ENCODE measurements around the gene CFAP54. TPM values are rescaled to one million over a fixed set of nuclear protein-coding genes. Genes with fewer than 3 reads are reported as not detected.

Gene CFAP54
- total and polyA plus RNA-seq, 2 experiments from 2014 or later: 0.07 to 0.76 TPM

DNA sequence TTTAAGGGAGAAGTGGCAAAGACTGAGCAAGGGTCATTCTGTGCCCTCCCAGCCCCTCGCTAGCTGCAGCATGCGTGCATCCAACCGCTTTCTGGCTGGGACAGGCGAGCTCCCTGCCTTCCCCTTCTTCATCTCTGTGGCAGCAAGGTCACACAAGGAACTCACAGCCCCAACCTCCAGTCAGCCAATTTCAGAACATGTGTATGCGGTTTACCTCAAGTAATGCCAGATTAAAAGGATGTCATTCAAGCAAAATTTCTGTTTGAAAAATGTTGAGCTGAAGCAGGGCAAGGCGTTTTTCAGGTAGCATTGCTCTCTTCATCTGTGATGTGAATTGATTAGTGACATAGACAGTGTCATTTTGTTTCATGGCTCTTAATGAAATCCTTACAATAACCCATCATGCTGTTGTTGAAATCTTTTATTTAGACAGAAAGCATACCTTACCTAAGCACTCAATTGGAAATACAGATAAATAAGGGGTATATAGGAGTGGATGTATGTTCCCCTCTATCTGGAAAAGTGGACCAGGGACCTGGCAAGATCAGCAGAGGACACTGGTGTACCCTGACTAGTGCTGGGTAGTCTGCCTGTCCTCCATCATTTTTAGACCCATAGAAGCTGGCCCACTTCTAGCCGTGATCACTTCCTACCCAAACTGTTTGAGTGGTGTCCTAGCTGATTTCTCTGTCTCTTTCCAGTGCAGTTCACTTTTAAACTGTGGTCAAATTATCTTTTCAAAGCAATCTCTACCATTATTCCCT lies 334.9 kb downstream of the CFAP54 start:
- Histone ChIP-seq H3K27me3 (ENCODE audit: insufficient read depth) (no peaks in the 10 kb centered on the region), H3K4me1 (ENCODE audit: insufficient read depth) (no peaks in the 10 kb centered on the region), H3K79me2 (replicated peaks; ENCODE audit: insufficient read depth) (no peaks in the 10 kb centered on the region), H2AFZ (no peak overlapping the region), H3F3A (replicated peaks; ENCODE audit: low read depth) (no peaks in the 10 kb centered on the region), H3K4me3 (no peak overlapping the region), H3K36me3 (ENCODE audit: insufficient read depth) (no peaks in the 10 kb centered on the region), H3K4me2 (no peak overlapping the region), H3K27ac (ENCODE audit: low read depth) (no peak overlapping the region), H4K20me1 (replicated peaks; ENCODE audit: insufficient read depth) (no peaks in the 10 kb centered on the region), H3K9me2 (ENCODE audit: insufficient read depth) (peaks cover 3% of the 10 kb centered on the region; the same call in 1 of the 2 replicates)
- no peak for TF ChIP-seq EZH2 (IDR thresholded peaks at IDR 0.05; ENCODE audit: low read depth, unreplicated experiment)
- TF ChIP-seq NANOG (IDR thresholded peaks at IDR 0.05; ENCODE audit: borderline replicate concordance): no peak
- TF ChIP-seq ZNF114 (CRISPR knock-in tag; IDR thresholded peaks at IDR 0.05): no peak
- TF ChIP-seq, protein P1, sequence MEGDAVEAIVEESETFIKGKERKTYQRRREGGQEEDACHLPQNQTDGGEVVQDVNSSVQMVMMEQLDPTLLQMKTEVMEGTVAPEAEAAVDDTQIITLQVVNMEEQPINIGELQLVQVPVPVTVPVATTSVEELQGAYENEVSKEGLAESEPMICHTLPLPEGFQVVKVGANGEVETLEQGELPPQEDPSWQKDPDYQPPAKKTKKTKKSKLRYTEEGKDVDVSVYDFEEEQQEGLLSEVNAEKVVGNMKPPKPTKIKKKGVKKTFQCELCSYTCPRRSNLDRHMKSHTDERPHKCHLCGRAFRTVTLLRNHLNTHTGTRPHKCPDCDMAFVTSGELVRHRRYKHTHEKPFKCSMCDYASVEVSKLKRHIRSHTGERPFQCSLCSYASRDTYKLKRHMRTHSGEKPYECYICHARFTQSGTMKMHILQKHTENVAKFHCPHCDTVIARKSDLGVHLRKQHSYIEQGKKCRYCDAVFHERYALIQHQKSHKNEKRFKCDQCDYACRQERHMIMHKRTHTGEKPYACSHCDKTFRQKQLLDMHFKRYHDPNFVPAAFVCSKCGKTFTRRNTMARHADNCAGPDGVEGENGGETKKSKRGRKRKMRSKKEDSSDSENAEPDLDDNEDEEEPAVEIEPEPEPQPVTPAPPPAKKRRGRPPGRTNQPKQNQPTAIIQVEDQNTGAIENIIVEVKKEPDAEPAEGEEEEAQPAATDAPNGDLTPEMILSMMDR (conservative IDR thresholded peaks at IDR 0.05; ENCODE audit: low read depth in 2 of 2): no peak
- H3K27ac Mint-ChIP-seq: no peak overlapping the region
- H3K36me3 Mint-ChIP-seq (ENCODE audit: low read depth): no peaks in the 10 kb centered on the region
- H3K27me3 Mint-ChIP-seq (ENCODE audit: insufficient read depth, low read depth, poor library complexity): peaks cover 1% of the 10 kb centered on the region
- DNase-seq (ENCODE audit: low spot score): no peak
- ATAC-seq: no peak
- peaks cover 9% of the 10 kb centered on the region; the same call in 2 of the 3 replicates for H3K9me3 Mint-ChIP-seq
- no peaks in the 10 kb centered on the region for H3K4me1 Mint-ChIP-seq
- no peak overlapping the region for H3K4me3 Mint-ChIP-seq

DNA sequence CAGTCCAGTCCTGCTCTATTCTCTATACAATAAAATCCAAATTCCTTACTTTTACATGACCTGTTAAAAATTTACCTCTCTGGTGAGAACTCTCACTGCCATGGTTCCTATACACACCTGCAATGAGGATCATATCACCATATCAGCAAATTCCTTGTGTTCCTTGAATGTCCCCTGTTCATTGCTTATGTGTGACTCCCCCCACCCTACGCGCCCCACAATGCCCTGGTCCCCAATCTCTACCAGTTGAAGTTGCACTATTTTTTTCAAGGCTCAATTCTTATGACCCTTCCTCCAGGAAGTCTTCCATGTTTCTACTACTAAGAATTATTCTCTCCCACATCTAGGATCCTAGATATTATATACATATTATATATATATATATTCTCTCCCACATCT lies 335.5 kb downstream of the CFAP54 start:
- H3K27ac Mint-ChIP-seq: no peak overlapping the region
- no peak overlapping the region for H3K27ac ChIP-seq (ENCODE audit: low read depth)
- H3K9me2 ChIP-seq (ENCODE audit: insufficient read depth): peaks cover 3% of the 10 kb centered on the region; the same call in 1 of the 2 replicates
- H3K4me3 Mint-ChIP-seq: no peak overlapping the region
- DNase-seq (ENCODE audit: low spot score): no peak
- no peaks in the 10 kb centered on the region for H3K4me1 Mint-ChIP-seq
- no peaks in the 10 kb centered on the region for H3K36me3 Mint-ChIP-seq (ENCODE audit: low read depth)
- H3K9me3 Mint-ChIP-seq: peaks cover 3% of the 10 kb centered on the region; the same call in 1 of the 3 replicates
- no peaks in the 10 kb centered on the region for H3K27me3 Mint-ChIP-seq (ENCODE audit: insufficient read depth, low read depth, poor library complexity)
- H3K4me3 ChIP-seq: no peak overlapping the region
- no peaks in the 10 kb centered on the region for H3K36me3 ChIP-seq (ENCODE audit: insufficient read depth)
- H4K20me1 ChIP-seq (replicated peaks; ENCODE audit: insufficient read depth): no peaks in the 10 kb centered on the region
- H3K4me1 ChIP-seq (ENCODE audit: insufficient read depth): no peaks in the 10 kb centered on the region
- H3F3A ChIP-seq (replicated peaks; ENCODE audit: low read depth): no peaks in the 10 kb centered on the region
- no peaks in the 10 kb centered on the region for H3K79me2 ChIP-seq (replicated peaks; ENCODE audit: insufficient read depth)
- H3K4me2 ChIP-seq: no peak overlapping the region
- H3K27me3 ChIP-seq (ENCODE audit: insufficient read depth): no peaks in the 10 kb centered on the region
- ATAC-seq: no peak
- H2AFZ ChIP-seq: no peak overlapping the region
- TF ChIP-seq, protein P2, sequence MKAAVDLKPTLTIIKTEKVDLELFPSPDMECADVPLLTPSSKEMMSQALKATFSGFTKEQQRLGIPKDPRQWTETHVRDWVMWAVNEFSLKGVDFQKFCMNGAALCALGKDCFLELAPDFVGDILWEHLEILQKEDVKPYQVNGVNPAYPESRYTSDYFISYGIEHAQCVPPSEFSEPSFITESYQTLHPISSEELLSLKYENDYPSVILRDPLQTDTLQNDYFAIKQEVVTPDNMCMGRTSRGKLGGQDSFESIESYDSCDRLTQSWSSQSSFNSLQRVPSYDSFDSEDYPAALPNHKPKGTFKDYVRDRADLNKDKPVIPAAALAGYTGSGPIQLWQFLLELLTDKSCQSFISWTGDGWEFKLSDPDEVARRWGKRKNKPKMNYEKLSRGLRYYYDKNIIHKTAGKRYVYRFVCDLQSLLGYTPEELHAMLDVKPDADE (IDR thresholded peaks at IDR 0.05): no peak
- TF ChIP-seq, protein P3, sequence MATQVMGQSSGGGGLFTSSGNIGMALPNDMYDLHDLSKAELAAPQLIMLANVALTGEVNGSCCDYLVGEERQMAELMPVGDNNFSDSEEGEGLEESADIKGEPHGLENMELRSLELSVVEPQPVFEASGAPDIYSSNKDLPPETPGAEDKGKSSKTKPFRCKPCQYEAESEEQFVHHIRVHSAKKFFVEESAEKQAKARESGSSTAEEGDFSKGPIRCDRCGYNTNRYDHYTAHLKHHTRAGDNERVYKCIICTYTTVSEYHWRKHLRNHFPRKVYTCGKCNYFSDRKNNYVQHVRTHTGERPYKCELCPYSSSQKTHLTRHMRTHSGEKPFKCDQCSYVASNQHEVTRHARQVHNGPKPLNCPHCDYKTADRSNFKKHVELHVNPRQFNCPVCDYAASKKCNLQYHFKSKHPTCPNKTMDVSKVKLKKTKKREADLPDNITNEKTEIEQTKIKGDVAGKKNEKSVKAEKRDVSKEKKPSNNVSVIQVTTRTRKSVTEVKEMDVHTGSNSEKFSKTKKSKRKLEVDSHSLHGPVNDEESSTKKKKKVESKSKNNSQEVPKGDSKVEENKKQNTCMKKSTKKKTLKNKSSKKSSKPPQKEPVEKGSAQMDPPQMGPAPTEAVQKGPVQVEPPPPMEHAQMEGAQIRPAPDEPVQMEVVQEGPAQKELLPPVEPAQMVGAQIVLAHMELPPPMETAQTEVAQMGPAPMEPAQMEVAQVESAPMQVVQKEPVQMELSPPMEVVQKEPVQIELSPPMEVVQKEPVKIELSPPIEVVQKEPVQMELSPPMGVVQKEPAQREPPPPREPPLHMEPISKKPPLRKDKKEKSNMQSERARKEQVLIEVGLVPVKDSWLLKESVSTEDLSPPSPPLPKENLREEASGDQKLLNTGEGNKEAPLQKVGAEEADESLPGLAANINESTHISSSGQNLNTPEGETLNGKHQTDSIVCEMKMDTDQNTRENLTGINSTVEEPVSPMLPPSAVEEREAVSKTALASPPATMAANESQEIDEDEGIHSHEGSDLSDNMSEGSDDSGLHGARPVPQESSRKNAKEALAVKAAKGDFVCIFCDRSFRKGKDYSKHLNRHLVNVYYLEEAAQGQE (IDR thresholded peaks at IDR 0.05; ENCODE audit: unreplicated experiment): no peak
- TF ChIP-seq ZNF331 (CRISPR knock-in tag; IDR thresholded peaks at IDR 0.05; ENCODE audit: low read depth) (no peak), POLR2AphosphoS5 (IDR thresholded peaks at IDR 0.05; ENCODE audit: low read depth) (no peak), NANOG (IDR thresholded peaks at IDR 0.05; ENCODE audit: borderline replicate concordance) (no peak), STAT1 (IDR thresholded peaks at IDR 0.05; ENCODE audit: unreplicated experiment) (no peak)
